Activated B cell treated with CpG ODN at 0.5 μM for 24 hours (primary cell): Measurements from ENCODE around the gene MAVS. TPM values are rescaled to one million over a fixed set of nuclear protein-coding genes. Genes with fewer than 3 reads are reported as not detected.

Source experiments
- ATAC-seq: fragments of 200-7000 bp; cut with Tn5 transposase; one replicate; pipeline ENCODE4 v1.10.0; 2021; ENCODE audit warnings: low read depth, mild to moderate bottlenecking, moderate library complexity
- CTCF ChIA-PET: fragments of 350-600 bp; sonication (Branson Sonifier 250); formaldehyde crosslinking; loops from one replicate; lab custom pipeline; 2021; ENCODE audit warnings: antibody characterized with exemption; lab: Charles Lee
- POLR2A ChIA-PET: fragments of 350-600 bp; sonication (Branson Sonifier 250); formaldehyde crosslinking; loops from one replicate; lab custom pipeline; 2021; ENCODE audit warnings: antibody characterized with exemption; lab: Charles Lee
- DNase-seq: peaks from one replicate; pipeline ENCODE4 v3.0.0; 2022
- H3K27ac Mint-ChIP-seq: one replicate; pipeline ENCODE4 v1.8.0; 2020; ENCODE audit warnings: mixed read lengths
- H3K27me3 Mint-ChIP-seq: one replicate; pipeline ENCODE4 v1.8.0; 2021; ENCODE audit warnings: mixed read lengths
- H3K36me3 Mint-ChIP-seq: one replicate; pipeline ENCODE4 v1.8.0; 2021; ENCODE audit warnings: low read depth, mixed read lengths
- H3K4me1 Mint-ChIP-seq: one replicate; pipeline ENCODE4 v1.8.0; 2021; ENCODE audit warnings: mixed read lengths
- H3K4me3 Mint-ChIP-seq: one replicate; pipeline ENCODE4 v1.8.0; 2020; ENCODE audit warnings: mild to moderate bottlenecking, mixed read lengths
- H3K9me3 Mint-ChIP-seq: one replicate; pipeline ENCODE4 v1.8.0; 2020; ENCODE audit warnings: mixed read lengths
- CTCF ChIP-seq: fragments of 200-600 bp; IDR thresholded peaks from one replicate; pipeline ENCODE4 v1.8.0; 2022; ENCODE audit warnings: antibody characterized with exemption, mild to moderate bottlenecking
- intact Hi-C: fragments of 100-400 bp; cut with micrococcal nuclease; formaldehyde crosslinking; loops from one replicate; pipeline ENCODE4 v1.15.1; 2024
- total RNA-seq: library from RNA; stranded (reverse); gene quantifications from 2 replicates; pipeline ENCODE4 v1.2.3, GENCODE V29; 2022

Gene MAVS
- total RNA-seq, 1 donor from 2014 or later, result 39.7 TPM

GRCh38 chr20:3869839-3870634 is 23.4 kb downstream of the MAVS start:
- Mint-ChIP-seq H3K27me3 (no peaks in the 10 kb centered on the region), H3K4me3 (no peak overlapping the region), H3K4me1 (peaks cover 13% of the 10 kb centered on the region), H3K9me3 (no peaks in the 10 kb centered on the region), H3K27ac (no peak overlapping the region), H3K36me3 (peaks cover 64% of the 10 kb centered on the region)
- ATAC-seq, result no peak
- no peak for TF ChIP-seq CTCF
- no peak for DNase-seq
- CTCF ChIA-PET, result no interaction called here
- intact Hi-C loops, result no loop called here
- POLR2A ChIA-PET, result no interaction called here

GRCh38 chr20:3871550-3872265 is 25.1 kb downstream of the MAVS start:
- H3K9me3 Mint-ChIP-seq, result no peaks in the 10 kb centered on the region
- intact Hi-C loops, result no loop called here
- peaks cover 59% of the 10 kb centered on the region for H3K36me3 Mint-ChIP-seq
- no peak for ATAC-seq
- no peak for TF ChIP-seq CTCF
- POLR2A ChIA-PET, result interaction anchor here (0.7 kb wide), 1 partner anchor 170 kb away, joined by 3 read pairs; no protein-coding TSS in a partner anchor
- peaks cover 13% of the 10 kb centered on the region for H3K4me1 Mint-ChIP-seq
- no peak for DNase-seq
- H3K27me3 Mint-ChIP-seq, result no peaks in the 10 kb centered on the region
- CTCF ChIA-PET, result interaction anchor here (0.7 kb wide), 1 partner anchor 152 kb away, joined by 3 read pairs; no protein-coding TSS in a partner anchor
- no peak overlapping the region for H3K4me3 Mint-ChIP-seq
- no peak overlapping the region for H3K27ac Mint-ChIP-seq

GRCh38 chr20:3873507-3873906 is 26.9 kb downstream of the MAVS start:
- TF ChIP-seq CTCF, result no peak
- intact Hi-C loops, result no loop called here
- Mint-ChIP-seq H3K4me1 (peaks cover 14% of the 10 kb centered on the region), H3K4me3 (no peak overlapping the region), H3K27me3 (no peaks in the 10 kb centered on the region), H3K9me3 (no peaks in the 10 kb centered on the region), H3K27ac (no peak overlapping the region), H3K36me3 (peaks cover 53% of the 10 kb centered on the region)
- no peak for DNase-seq
- CTCF ChIA-PET, result no interaction called here
- ATAC-seq, result no peak
- POLR2A ChIA-PET, result no interaction called here

GRCh38 chr20:3874194-3874844 is 27.7 kb downstream of the MAVS start:
- ATAC-seq (no peak), DNase-seq (no peak)
- Mint-ChIP-seq H3K27ac (no peak overlapping the region), H3K36me3 (peaks cover 57% of the 10 kb centered on the region), H3K4me1 (peaks cover 16% of the 10 kb centered on the region), H3K4me3 (no peak overlapping the region), H3K27me3 (no peaks in the 10 kb centered on the region), H3K9me3 (no peaks in the 10 kb centered on the region)
- TF ChIP-seq CTCF, result no peak
- POLR2A ChIA-PET, result no interaction called here
- intact Hi-C loops, result no loop called here
- CTCF ChIA-PET, result no interaction called here
